Anterior cingulate cortex (tissue), 58 donors: ENCODE data around the gene DNM3.

Experiments used
- DNase-seq, 58 donors: peaks; one replicate each; lab custom pipeline; 2025; lab: John Stamatoyannopoulos, UW

The DNM3 gene

DNA sequence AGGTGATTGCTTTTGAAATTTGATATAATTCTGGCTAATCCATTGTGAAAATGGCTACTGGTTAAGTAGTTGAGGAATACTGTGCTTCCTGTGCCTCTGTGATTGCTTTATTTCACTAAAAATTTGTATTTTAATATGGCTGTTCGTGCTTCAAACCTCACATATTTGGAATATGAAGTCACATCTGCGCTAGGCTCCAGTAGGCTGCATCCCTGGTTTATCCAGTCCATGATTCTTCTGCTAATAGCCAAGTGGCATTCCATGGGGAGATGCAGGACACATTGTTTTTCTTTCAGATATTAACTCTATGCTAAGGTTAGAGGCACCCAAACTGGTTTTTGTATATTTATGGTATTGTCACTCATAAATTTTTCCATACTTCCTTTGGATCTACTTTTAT, 25.9 kb downstream of the DNM3 start:
- DNase-seq: no peak

DNA sequence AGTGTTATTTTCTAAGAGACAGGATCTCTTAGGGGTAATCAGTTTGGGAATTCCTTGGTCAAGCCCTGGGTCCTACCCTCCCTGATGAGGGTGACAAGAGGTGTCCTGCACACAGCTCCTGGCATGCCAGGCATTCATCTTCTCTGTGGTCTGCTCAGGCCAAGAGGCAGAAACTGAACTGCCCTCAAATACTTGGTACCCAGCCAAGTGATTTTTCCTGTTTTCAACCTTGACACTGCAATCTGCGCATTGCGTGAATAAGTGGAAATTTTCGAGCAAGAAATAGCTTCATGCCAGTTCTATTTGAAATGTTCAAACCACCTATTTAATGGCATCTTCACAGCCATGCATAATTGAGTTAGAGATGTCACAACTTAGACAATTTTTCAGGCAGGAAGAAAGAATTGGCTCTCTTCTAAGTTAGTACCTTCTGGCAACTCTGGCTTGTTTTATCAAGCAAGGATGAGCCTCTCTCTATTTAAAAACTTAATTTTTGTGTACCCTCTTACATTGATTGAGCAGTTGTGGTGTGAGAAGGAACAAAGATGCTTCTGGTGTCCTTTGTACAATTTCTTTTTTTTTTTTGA, 27.0 kb downstream of the DNM3 start:
- no peak for DNase-seq

DNA sequence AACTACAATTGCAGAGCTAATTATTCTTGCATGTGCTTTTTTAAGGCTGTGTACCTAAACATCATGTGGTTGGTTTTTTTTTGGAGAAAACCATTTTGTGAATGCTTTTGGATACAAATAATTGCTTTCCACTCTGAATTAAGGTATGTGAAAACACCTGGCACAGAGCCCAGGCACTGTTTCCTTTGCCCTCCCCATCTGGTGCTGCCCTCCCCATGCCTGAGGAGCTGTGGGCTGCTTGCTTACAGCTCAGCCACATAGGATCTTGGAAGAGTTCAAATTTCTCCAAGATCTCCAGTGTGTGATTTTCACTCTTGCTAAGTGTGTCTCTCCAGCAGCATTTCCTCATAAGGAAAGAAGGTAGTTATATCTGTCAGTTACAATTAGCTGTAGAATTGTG, 27.8 kb downstream of the DNM3 start:
- peak in 1 of 58 donors; percentile 41 for DNase-seq

DNA sequence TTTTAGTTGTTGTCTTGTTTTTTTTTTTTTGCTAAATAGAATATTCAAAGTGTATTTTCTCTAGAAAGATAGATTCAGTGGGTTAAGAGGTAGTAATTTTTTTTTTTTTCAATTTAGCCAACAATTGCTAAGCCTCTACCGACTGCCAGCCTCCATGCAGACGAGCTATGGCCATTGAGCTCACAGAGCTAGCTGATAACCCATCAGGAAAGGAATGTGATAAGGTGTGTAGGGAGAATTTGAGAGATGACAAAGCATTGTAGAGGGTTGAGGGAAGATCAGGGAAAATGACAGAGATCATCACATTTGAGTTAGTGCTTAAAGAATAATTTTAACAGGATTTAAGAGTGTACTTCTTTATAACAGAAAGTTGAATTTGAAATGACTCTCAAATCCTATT, 30.6 kb downstream of the DNM3 start:
- no peak for DNase-seq

DNA sequence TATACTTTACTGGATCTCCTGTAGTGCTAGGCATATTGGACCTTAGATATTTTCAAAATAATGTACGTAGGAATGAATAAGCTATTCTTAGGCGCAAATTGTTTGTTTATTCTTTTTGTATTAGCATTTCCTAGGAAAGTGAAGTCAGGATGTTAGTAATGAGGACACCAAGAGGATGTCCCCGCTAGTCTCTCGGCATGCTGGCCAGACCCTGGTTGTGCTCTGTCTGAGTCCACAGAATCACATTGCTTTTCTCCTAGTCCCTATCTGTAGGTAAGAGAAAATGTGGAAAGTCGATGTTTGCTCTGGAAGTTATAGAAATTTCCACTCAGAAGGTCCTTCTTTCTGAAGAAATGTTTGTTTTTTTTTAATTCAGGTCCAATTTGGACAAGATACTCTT, 31.1 kb downstream of the DNM3 start:
- DNase-seq: no peak

DNA sequence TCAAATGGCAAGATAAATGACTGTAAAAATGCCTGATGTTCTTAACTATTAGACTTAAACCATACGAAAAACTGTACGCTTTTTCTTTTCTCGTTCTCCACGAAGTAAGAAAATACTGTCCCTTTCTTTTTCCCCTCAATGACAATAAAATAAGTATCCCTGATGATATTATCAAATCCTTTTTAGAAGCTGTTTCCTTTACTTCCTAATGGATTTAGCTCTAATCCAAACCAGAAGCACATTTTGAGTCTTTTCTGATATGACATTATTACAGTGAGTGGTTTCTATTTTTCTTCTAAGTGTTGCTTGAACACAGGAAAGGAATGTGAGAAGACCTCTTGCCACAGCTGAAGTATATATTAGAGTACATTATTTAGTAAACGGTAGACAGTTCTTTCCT, 32.4 kb downstream of the DNM3 start:
- DNase-seq: no peak

DNA sequence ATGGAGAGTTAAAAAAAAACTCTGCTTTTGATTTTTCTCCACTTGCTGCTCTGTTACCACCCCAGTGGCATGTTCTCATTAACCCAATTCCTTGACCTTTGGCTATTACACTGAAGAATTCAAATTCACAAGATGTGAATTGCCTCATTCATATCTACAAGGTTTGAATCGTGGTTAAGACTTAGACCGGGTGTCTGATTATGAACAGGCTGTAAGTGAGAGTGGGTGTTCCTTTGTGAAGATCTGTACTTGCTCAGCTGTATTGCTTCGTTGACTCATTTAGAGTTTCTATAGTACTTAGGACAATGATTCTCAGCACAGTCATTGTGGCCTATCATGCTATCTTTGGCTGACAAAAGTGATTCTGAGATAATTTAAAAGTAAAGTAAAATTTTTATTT, 36.4 kb downstream of the DNM3 start:
- no peak for DNase-seq

DNA sequence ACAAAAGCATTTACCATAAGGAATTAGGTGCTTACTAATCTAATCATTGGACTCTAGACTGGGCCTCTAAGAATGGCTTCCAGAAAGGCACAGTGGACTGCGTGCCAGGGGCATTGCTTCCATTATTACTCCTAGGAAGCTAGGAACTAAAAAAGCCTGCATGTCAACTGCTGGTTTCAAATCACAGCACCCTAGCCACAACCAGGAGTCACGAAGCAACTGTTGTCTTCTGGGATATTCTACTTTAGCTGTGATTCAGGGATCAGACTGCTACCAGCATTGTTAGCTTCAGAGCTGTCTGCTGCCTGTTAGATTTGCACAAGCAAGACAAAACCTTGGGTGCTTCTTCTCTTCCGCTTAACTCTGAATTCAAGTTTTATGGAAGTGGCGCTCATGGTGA, 38.3 kb downstream of the DNM3 start:
- DNase-seq: no peak

DNA sequence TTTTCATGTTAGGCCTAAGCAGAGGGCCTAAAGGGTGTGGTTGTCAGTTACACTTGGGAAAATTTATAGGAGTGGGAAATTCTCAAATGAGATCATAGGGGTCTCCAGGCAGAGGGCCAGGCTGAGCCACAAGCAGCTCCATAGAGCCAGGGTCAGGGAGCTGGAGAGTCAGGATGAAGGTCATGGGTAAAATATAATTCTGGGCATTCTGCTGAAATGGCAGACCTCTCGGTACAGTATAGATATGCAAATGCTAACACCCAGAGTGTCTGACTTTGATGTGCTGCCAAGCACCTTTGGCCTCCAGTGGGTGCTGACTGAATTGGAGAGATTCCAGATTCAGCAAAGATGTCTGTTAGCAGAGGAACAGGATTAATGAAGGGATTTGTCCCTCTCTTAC, 40.1 kb downstream of the DNM3 start:
- no peak for DNase-seq

DNA sequence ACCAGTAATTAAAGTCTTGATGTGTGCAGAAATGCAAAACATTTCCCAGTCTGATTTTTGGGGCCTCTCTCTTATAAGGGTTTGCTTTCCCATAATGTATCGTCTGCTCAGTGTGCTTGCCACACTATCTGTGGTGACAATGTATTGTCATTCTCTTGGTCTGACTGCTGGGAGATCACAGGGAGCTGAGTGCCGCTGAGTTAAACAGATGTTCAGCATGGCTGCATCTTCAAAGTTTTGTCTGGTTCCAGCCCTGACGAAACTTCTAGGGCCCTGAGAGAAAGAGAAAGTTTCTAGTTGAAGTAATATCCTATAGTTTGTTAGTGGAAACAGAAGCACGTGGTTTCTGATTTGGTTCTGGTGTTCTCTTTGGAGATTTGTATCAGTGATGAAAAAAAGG, 42.6 kb downstream of the DNM3 start:
- no peak for DNase-seq

DNA sequence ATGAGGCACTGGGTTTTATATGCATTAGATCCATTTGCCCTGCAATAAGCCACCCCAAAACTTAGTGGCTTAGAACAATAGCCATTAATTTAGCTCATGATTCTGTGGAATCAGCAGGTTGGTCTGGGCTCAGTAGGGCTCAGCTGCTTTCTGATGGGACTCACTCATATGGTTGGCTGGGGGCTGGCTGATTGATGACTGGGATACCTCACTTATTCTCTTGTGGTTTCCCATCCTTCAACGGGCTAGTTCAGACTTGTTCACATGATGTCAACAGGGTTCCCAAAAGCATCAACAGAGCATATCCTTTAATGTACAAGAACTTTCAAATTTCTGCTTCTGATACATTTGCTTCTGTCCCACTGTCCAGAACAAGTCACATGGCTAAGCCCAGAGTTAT, 43.2 kb downstream of the DNM3 start:
- DNase-seq: no peak

DNA sequence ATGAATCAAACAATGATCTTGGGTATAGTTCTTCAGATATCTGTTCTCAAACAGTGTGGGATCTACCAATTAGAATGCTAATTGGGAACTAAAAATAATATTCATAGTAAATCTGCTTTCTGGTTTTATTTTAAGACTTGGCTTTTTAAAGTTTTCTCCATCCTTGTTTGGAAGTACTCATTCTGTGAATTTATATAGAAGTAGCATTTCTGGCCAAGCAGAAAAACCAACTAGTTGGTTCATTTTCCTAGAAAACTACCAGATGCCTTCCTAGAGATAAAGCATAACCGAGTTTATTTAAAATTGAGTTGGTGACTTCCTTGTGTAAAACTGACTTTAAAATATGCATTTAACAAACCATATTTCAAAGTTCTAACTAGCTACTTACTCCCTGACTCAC, 48.8 kb downstream of the DNM3 start:
- DNase-seq: no peak

DNA sequence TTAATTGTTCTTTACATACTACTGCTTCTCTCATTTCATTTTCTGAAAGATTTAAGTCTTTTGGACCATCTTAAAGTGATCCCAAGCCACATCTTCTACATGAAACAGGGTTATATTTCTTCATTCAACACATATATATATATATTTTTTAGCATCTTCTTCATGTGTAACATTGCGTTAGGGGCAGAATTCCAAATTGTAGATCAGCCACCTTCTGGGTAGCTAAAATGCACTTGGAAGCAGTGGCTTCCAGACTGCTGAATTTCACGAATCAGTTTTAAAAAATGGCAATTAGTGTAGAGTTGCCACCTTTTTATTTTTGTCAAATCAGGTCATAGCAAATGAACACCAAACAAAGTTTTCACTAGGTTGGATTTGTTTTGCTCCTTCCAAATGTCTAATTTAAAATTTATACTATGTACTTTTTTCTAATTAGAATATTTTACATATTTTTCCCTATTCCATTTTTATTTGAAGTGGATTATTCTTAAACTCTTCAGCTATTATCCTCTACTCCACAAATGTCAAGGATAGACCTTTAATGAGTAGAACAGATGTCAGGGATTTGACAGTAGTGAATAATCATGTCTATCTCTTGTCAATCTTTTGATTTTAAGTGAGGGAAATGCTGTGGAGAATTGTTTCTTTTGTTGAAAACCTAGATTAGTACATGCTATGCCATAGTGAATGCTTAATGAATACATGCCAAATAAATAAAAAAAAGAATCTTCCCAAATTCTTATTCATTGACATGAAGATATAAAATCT, 55.8 kb downstream of the DNM3 start:
- no peak for DNase-seq

DNA sequence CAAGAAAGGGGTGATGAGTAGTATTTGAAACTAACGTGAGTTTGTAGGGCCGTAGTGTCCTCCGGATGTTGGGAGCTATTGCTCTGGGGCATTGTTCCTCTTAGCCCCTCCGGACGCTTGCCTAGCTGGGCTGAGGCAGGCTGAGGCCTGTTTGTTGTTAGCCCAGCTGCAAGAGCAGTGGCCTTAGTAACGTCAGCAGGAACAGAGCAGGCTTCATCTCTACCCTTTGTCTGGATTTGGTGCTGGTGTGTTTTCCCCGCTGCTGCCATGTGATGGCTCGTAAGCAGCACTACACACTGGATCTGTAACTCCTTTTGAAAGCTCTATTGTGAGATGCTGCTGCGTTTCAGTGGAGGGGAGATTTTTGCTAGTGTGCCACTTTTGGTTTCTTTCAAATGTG, 57.6 kb downstream of the DNM3 start:
- peak in 55 of 58 donors; percentile 18 to 97 (median 77) for DNase-seq

DNA sequence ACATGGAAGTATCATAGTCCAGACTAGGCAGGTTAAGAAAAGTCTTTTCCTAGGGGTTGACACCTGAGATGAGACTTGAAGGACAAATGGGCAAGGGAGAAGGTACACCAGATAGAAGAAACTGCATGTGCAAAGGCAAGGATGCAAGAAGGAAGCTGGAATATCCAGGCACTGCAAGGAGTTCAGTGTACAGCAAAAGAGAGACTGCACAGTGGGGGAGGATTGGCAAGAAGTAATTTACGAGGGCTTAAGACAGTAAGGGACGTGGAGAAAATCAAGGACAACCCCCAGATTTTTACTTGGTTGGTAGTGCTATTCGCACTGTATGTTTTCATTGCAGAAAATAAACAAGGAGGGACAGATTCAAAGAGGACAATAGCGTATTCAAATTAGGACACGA, 58.5 kb downstream of the DNM3 start:
- peak in 2 of 58 donors; percentile 19 to 37 for DNase-seq

DNA sequence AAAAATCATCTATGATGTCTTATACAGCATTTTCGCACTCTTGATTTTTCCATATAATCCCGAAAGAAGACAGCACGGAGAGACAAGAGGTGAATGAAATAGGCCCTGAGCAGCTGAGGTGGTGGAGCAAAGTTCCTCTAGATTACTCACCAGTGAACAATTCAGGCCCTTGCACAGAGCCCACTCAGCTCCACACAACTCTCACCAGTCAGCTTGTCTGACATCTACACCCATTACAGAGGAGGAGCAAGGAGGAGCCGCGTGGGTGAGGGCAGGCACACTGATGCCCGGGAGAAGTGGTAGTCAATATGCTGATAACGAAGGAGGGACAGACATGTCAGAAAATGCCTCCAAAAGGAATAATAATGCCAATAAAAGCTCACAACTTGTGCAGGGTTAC, 59.9 kb downstream of the DNM3 start:
- DNase-seq: peak in 9 of 58 donors; percentile 6 to 34 (median 17)

DNA sequence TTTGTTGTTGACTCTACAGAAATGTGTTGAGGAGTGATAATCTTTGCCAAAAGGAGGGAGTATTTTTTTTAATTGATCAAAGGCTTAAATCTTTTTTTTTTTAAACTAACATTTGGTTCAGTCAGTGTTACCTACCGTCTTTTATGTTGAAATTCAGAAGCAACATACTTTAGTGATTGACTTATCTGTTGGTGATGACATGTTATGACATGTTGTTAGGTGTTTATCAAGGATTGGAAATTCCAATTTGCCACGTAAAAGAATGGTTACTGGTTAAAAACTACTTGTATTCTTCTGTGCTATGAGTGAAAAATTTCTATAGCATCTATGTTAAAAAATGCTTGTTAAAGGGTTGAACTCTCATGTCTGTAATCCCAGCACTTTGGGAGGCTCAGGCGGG, 61.2 kb downstream of the DNM3 start:
- DNase-seq: no peak

DNA sequence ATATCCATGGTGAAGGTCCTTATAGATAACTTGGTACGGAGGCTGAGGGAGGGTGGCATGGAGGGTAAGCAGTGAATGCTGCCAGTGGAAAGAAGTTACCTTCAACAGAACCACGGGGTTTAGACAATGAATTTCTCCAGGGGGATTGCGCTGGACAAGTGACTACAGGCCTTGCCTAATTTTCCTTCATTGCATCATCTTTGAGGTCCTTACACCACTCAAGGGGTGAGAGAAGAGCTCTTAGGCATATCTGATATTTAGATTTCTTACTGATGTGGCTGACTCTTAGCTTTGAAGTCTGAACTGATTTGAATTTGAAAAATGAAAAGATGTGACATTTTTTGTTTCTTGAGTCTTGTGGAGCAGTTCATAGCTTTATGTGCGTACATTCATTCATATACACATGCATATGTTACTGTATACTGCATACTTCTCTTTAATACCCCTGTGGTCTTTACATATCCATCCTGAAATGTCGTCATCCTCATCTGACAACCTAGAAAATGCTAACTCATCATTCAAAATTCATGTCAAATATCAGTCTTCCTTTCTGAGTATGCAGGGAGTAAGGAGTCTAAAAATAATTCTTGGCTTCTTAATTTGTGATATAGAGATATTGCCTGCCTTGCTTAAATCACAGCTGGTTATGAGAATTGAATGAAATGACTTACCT, 63.6 kb downstream of the DNM3 start:
- DNase-seq: no peak

DNA sequence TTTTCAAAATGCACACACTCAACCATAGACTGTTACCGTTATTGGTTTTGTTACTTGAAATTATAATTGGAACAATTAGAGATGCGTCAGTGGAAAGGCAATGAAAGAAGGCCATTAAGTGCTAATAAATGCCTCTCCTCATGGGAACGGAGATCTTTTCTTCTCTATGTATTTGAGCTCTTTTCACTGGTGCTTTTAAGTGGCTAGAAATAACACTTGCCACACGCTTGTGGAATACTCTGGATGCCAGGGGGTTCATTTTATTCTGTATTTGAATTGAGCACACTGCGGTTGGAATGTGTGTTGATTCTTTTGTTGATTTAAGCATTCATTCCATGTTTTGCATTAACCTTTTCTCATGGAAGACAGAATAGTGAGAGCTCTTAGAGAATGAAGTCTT, 68.4 kb downstream of the DNM3 start:
- DNase-seq: no peak

DNA sequence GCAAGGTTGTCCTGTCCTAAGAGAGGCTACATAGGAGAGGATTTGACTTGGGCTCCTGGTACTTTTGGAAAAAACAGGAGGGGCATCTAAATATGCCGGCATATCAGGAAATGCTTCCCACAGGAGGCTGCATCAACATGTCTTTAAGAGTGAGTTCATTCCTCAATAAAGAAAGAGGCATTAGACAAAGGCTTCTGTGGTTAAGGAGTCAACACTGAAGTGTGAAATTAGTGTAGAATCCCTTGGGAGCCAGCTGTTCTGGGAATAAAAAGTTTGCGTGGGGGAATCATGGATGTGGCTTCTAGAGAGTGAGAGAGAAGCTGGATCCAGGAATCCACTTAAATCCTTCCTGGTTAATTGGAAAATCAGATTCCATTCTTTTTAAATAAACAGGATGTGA, 69.5 kb downstream of the DNM3 start:
- no peak for DNase-seq

DNA sequence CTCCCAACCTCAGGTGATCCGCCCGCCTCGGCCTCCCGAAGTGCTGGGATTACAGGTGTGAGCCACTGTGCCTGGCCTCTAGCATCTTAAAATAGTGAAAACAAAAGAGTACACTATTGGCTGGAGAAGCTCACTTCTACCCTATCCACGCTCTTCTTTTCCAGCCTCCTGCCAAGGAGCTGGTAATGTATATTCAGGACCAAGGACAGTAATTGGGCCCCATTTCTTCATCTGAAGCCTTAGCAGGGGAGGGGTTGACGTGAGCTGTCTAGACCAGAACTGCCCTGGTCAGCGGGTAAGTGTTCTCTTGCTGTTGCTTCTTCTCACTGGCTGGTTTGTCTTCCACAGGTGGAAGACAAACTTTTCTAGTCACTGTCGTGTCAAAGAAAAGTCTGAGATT, 70.2 kb downstream of the DNM3 start:
- DNase-seq: no peak
